Activated CD8-positive, alpha-beta T cell treated with anti-CD3 and anti-CD28 coated beads, Interleukin-2, amount 10 ng/mL, durations not matched to agents 7 days and 5 days (primary cell): ENCODE results near the gene CORT. TPM values are rescaled to one million over a fixed set of nuclear protein-coding genes. Genes with fewer than 3 reads are reported as not detected.

Experiments used
- ATAC-seq: fragments of 150-1000 bp; cut with Tn5 transposase; one replicate; pipeline ENCODE4 v1.10.0; 2021; ENCODE audit warnings: moderate library complexity
- CTCF ChIA-PET: fragments of 350-600 bp; sonication (Branson Sonifier 250); formaldehyde crosslinking; loops from one replicate; lab custom pipeline; 2021; ENCODE audit warnings: antibody characterized with exemption; lab: Charles Lee
- POLR2A ChIA-PET: fragments of 350-600 bp; sonication (Branson Sonifier 250); formaldehyde crosslinking; loops from one replicate; lab custom pipeline; 2021; ENCODE audit warnings: antibody characterized with exemption; lab: Charles Lee
- DNase-seq: peaks from one replicate; pipeline ENCODE4 v3.0.0-alpha.2; 2020
- H3K27ac Mint-ChIP-seq: one replicate; pipeline ENCODE4 v1.8.0; 2021; ENCODE audit warnings: mild to moderate bottlenecking, mixed read lengths
- H3K27me3 Mint-ChIP-seq: one replicate; pipeline ENCODE4 v1.8.0; 2021; ENCODE audit warnings: low read depth, mixed read lengths
- H3K36me3 Mint-ChIP-seq: one replicate; pipeline ENCODE4 v1.8.0; 2021; ENCODE audit warnings: low read depth, mixed read lengths
- H3K4me1 Mint-ChIP-seq: one replicate; pipeline ENCODE4 v1.8.0; 2021; ENCODE audit warnings: low read depth, mixed read lengths
- H3K4me3 Mint-ChIP-seq: one replicate; pipeline ENCODE4 v1.8.0; 2021; ENCODE audit warnings: mild to moderate bottlenecking, mixed read lengths
- H3K9me3 Mint-ChIP-seq: one replicate; pipeline ENCODE4 v1.8.0; 2022; ENCODE audit warnings: mixed read lengths; ENCODE audit not compliant: insufficient read depth
- total RNA-seq, 2 experiments: library from RNA; stranded (reverse); gene quantifications; one replicate each; pipeline ENCODE4 v1.2.3, GENCODE V29; 2021

Gene CORT
- total RNA-seq, 2 experiments from 2014 or later: 0.95 TPM; not detected in 1

DNA sequence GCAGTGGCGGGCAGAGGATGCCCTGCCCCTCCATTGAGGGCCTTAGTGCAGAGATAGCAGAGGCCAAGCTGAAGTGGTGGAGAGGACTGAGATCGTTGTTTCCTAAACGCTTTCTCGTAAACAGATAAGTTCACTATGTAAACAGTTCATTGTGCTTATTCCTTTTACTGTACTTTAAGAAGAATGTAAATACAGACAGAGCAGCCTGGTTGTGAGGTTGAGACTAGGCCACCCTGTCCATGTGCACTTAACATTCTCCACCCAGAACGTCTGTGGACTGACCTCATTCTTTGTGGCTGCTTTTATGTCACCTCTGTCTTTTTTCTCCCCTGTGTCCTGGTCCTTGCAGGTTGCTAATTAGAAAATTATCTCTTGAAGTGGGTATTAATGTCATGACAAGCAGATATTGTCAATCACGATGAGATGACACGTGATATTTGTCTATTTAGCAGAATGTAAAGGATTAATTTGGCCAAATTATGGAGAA is 11.1 kb upstream of the CORT start:
- Mint-ChIP-seq H3K27ac (no peak overlapping the region), H3K4me3 (no peak overlapping the region), H3K4me1 (peaks cover 2% of the 10 kb centered on the region), H3K27me3 (no peaks in the 10 kb centered on the region), H3K36me3 (peaks cover 1% of the 10 kb centered on the region), H3K9me3 (no peaks in the 10 kb centered on the region)
- ChIA-PET CTCF (interaction anchor here (7.2 kb wide), 1 partner anchor 56 kb away, joined by 50 read pairs; no protein-coding TSS in a partner anchor), POLR2A (no interaction called here)
- ATAC-seq (no peak), DNase-seq (no peak)

DNA sequence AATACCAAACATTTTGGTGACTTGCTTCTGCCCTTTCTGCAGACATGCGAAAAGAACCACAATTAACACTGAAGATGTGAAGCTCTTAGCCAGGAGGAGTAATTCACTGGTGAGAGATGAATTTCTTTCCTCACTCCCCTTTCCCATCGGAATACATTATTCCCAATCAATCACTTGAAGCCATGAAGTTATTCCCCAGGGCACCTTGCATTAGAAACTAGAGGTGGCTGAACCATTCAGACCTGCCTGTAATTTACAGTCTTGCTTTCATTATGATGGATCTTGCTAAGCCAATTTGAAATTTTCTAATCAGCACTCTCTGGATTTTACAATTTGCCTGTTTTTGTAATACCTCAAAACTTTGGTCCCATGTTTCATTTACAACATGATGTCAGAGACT is 9.5 kb upstream of the CORT start:
- H3K27me3 Mint-ChIP-seq: no peaks in the 10 kb centered on the region
- H3K36me3 Mint-ChIP-seq: peaks cover 1% of the 10 kb centered on the region
- no peaks in the 10 kb centered on the region for H3K9me3 Mint-ChIP-seq
- peaks cover 2% of the 10 kb centered on the region for H3K4me1 Mint-ChIP-seq
- ChIA-PET CTCF (no interaction called here), POLR2A (no interaction called here)
- H3K4me3 Mint-ChIP-seq: no peak overlapping the region
- no peak overlapping the region for H3K27ac Mint-ChIP-seq
- DNase-seq (no peak), ATAC-seq (no peak)

DNA sequence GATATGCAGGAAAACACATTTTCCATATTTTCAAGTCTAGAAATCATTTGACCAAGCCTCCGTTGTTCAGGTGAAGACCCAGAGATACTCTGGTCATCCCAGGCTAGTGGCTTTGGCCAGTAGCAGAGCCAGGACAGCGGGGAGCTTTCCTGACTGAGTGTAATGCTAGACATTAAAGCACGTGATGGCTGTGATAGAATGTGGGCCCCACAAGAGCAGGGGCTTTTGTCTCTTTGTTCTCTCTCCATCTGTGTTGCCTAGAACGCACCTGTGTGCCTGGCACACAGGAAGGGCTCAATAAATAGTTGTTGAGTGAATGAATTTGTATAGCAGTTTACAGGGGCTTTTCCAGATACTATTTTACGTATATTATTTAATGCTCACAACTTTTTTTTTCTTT is 9.0 kb upstream of the CORT start:
- H3K36me3 Mint-ChIP-seq: peaks cover 1% of the 10 kb centered on the region
- no peaks in the 10 kb centered on the region for H3K27me3 Mint-ChIP-seq
- ATAC-seq (no peak), DNase-seq (no peak)
- CTCF ChIA-PET: no interaction called here
- peaks cover 2% of the 10 kb centered on the region for H3K4me1 Mint-ChIP-seq
- H3K4me3 Mint-ChIP-seq: no peak overlapping the region
- POLR2A ChIA-PET: no interaction called here
- H3K27ac Mint-ChIP-seq: no peak overlapping the region
- no peaks in the 10 kb centered on the region for H3K9me3 Mint-ChIP-seq

DNA sequence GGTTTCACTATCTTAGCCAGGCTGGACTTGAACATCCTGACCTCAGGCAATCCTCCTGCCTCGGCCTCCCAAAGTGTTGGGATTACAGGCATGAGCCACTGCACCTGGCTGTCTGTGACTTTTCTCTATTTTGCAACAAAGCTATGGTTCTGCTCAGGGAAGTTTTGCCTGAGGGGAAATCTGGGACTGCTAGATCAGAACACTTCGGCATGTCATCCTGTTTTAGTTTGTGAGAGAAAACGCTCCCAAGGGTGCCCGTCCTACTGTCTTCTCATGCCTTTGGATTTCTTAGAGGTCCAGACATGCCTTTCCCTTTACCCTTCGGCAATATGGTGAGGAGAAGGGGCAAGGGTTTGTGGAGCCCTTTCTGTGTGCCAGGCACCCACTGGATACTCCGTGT is 5.6 kb upstream of the CORT start:
- ATAC-seq: no peak
- H3K9me3 Mint-ChIP-seq: no peaks in the 10 kb centered on the region
- no peak overlapping the region for H3K27ac Mint-ChIP-seq
- POLR2A ChIA-PET: interaction anchor here (0.6 kb wide), 1 partner anchor 749 kb away, joined by 3 read pairs; no protein-coding TSS in a partner anchor
- H3K36me3 Mint-ChIP-seq: peaks cover 1% of the 10 kb centered on the region
- H3K4me3 Mint-ChIP-seq: no peak overlapping the region
- no peak for DNase-seq
- H3K4me1 Mint-ChIP-seq: no peaks in the 10 kb centered on the region
- H3K27me3 Mint-ChIP-seq: no peaks in the 10 kb centered on the region
- CTCF ChIA-PET: interaction anchor here (1.2 kb wide), 1 partner anchor 13 kb away, joined by 3 read pairs; no protein-coding TSS in a partner anchor

DNA sequence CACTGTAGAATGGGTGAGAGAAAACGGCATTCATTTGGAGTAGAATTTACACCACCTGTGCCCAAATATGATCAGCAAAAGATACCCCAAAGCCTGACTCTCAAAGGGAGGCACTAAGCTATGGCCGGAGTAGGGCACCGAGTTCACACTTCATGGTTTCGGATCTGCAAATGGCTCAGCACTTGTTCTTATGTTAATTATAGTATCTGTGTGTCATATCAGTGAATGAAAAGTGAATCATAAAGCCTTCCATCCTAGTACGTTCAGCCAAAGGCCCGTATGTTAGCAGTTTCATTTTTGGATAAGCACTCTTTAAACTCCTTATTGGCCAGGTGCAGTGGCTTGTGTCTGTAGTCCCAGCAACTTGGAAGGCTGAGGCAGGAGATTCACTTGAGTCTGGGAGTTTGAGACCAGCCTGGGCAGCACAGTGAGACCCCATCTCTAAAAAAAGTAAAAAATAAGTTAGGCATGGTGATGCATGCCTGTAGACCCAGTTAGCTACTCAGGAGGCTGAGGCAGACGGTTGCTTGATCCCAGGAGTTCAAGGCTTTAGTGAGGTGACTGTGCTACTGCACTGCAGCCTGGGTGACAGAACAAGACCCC is 4.9 kb upstream of the CORT start:
- ChIA-PET CTCF (interaction anchor here (1.2 kb wide), 1 partner anchor 14 kb away, joined by 3 read pairs; no protein-coding TSS in a partner anchor), POLR2A (interaction anchor here (0.6 kb wide), 1 partner anchor 750 kb away, joined by 3 read pairs; no protein-coding TSS in a partner anchor)
- Mint-ChIP-seq H3K36me3 (peaks cover 1% of the 10 kb centered on the region), H3K27ac (no peak overlapping the region), H3K9me3 (no peaks in the 10 kb centered on the region), H3K4me1 (no peaks in the 10 kb centered on the region), H3K27me3 (no peaks in the 10 kb centered on the region), H3K4me3 (no peak overlapping the region)
- DNase-seq (no peak), ATAC-seq (no peak)

DNA sequence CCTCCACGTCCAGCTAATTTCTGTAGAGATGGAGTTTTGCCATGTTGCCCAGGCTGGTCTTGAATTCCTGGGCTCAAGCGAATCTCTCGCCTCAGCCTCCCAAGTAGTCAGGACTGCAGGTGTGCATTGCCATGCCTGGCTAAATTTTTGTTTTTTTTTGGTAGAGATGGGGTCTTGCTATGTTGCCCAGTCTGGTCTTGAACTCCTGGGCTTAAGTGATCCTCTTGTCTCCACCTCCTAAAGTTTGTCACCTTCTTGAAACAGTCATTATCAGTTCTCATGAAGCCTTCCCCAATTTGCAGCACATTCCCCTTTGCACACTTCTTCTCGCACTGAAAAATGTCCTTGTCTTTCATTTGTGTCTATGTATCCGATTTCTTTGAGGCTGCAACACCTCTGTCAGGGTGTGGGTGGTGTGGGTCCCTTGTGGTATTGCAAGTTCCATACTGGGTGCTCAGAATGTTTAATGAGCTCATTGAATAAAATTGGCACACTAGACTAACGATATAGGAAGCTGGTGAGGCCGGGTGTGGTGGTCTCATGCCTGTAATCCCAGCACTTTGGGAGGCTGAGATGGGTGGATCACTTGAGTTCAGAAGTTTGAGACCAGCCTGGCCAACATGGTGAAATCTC is 2.9 kb upstream of the CORT start:
- H3K36me3 Mint-ChIP-seq: no peaks in the 10 kb centered on the region
- POLR2A ChIA-PET: no interaction called here
- ATAC-seq: no peak
- H3K9me3 Mint-ChIP-seq: no peaks in the 10 kb centered on the region
- H3K4me3 Mint-ChIP-seq: no peak overlapping the region
- CTCF ChIA-PET: interaction anchor here (1.7 kb wide), 1 partner anchor 237 kb away, joined by 4 read pairs; the partner anchor contains the start of gene KIF1B
- no peak for DNase-seq
- no peak overlapping the region for H3K27ac Mint-ChIP-seq
- no peaks in the 10 kb centered on the region for H3K4me1 Mint-ChIP-seq
- no peaks in the 10 kb centered on the region for H3K27me3 Mint-ChIP-seq

DNA sequence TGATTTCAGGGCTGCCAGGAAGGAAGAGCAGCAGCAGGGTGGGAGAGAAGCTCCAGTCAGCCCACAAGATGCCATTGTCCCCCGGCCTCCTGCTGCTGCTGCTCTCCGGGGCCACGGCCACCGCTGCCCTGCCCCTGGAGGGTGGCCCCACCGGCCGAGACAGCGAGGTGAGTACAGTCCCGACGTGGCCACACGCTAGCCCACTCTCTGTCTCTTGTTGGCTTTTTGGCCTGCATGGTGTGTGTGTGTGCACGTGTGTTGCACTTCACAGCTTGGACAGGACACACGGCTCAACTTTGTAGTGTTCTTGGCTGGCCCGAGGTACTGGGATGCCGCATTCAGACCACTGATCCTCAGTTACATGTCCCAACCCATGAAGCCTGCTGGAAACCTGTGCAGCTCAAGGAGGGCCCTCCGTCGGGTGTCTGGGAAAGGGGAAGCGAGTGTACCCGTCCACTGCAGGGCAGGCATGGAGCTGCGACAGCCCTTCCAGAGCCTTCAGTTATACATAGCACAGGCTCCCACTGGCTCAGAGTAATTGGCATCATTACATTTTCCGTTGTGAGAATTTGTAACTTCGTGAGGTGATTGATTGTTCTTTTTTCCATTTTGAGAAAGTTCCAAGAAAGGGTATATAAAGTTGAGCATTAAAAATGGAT is 454 bp downstream of the CORT start:
- Mint-ChIP-seq H3K4me3 (no peak overlapping the region), H3K36me3 (peaks cover 7% of the 10 kb centered on the region), H3K27ac (no peak overlapping the region), H3K27me3 (no peaks in the 10 kb centered on the region), H3K9me3 (no peaks in the 10 kb centered on the region), H3K4me1 (no peaks in the 10 kb centered on the region)
- POLR2A ChIA-PET: no interaction called here
- DNase-seq (no peak), ATAC-seq (no peak)
- CTCF ChIA-PET: interaction anchor here (1.1 to 1.3 kb wide), 2 partner anchors 58 to 241 kb away, joined by 3 to 4 read pairs; no protein-coding TSS in a partner anchor

DNA sequence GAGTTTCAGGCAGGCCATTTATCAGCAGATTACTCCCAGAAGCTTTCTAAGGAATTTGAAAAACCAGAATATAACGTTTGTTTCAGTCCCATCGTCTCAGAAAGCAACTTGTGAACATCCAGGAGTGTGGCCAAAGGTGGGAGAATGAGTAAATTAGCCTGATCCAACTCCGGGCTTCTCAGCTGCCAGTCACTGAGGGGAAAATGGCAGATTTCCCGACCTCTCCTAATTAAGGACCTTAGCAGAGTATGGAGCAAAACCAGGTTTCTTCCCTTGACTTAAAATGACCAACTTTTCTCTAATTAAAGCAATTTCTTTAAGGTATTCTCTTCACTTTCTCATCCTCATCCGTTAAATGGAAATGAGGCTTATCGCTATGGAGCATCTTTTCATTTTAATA is 1.0 kb downstream of the CORT start:
- H3K27me3 Mint-ChIP-seq: no peaks in the 10 kb centered on the region
- H3K36me3 Mint-ChIP-seq: peaks cover 10% of the 10 kb centered on the region
- ATAC-seq (no peak), DNase-seq (no peak)
- no peaks in the 10 kb centered on the region for H3K9me3 Mint-ChIP-seq
- H3K27ac Mint-ChIP-seq: no peak overlapping the region
- ChIA-PET CTCF (interaction anchor here (1.3 to 1.9 kb wide), 2 partner anchors 44 to 242 kb away, joined by 4 to 11 read pairs; no protein-coding TSS in a partner anchor), POLR2A (no interaction called here)
- no peaks in the 10 kb centered on the region for H3K4me1 Mint-ChIP-seq
- H3K4me3 Mint-ChIP-seq: no peak overlapping the region

DNA sequence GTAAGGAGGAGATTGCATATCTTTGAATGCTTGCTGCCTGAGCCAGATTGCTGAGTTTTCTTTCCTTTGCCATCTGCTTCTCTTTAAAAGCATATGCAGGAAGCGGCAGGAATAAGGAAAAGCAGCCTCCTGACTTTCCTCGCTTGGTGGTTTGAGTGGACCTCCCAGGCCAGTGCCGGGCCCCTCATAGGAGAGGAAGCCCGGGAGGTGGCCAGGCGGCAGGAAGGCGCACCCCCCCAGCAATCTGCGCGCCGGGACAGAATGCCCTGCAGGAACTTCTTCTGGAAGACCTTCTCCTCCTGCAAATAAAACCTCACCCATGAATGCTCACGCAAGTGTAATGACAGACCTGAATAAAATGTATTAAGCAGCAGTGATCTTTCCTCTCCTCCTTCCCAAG is 1.5 kb downstream of the CORT start:
- DNase-seq (no peak), ATAC-seq (no peak)
- Mint-ChIP-seq H3K9me3 (no peaks in the 10 kb centered on the region), H3K4me3 (no peak overlapping the region), H3K4me1 (no peaks in the 10 kb centered on the region), H3K27ac (no peak overlapping the region), H3K36me3 (peaks cover 14% of the 10 kb centered on the region), H3K27me3 (no peaks in the 10 kb centered on the region)
- ChIA-PET POLR2A (no interaction called here), CTCF (interaction anchor here (1.9 kb wide), 1 partner anchor 43 kb away, joined by 11 read pairs; no protein-coding TSS in a partner anchor)

DNA sequence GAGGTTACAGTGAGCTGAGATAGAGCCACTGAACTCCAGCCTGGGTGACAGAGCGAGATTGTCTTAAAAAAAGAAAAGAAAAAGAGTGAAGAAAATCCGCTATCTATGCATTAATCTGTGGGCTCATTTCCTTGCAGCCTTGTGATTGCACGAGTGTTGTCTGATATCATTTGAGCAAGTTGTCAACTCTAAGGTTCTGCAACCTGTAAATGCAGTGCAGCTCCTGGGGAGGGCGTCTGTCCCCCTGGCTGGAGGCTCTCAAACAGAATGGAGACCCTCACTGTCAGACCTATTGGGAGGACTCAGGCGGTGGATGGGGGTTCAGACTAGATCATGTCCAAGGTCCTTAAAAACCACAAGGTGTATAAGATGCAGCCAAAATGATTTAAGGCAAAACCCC is 6.2 kb downstream of the CORT start:
- DNase-seq: no peak
- ChIA-PET CTCF (interaction anchor here (1.5 kb wide), 1 partner anchor 39 kb away, joined by 10 read pairs; no protein-coding TSS in a partner anchor), POLR2A (no interaction called here)
- Mint-ChIP-seq H3K36me3 (peaks cover 30% of the 10 kb centered on the region), H3K27ac (no peak overlapping the region), H3K9me3 (no peaks in the 10 kb centered on the region), H3K27me3 (no peaks in the 10 kb centered on the region), H3K4me3 (no peak overlapping the region), H3K4me1 (peaks cover 12% of the 10 kb centered on the region)
- ATAC-seq: no peak

DNA sequence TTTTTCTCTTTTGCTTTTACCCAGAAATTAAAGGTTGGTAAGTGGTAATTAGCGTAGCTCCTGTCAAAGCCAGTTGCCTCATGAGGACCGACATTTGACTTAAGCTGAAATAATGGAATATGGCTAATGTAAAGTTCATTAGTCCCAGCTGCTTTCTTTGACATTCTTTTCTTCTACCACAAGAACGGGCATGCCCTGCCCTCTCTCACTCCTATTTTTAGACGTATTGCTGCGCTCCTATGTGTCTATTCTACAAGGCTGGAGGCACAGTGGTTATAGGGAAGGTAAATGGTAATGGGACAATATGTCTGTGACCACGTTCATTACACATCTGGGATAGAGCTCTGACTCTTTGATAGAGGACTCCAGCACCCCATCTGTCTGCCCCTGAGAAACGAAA is 6.8 kb downstream of the CORT start:
- ATAC-seq (no peak), DNase-seq (no peak)
- H3K36me3 Mint-ChIP-seq: peaks cover 35% of the 10 kb centered on the region
- peaks cover 12% of the 10 kb centered on the region for H3K4me1 Mint-ChIP-seq
- no peaks in the 10 kb centered on the region for H3K27me3 Mint-ChIP-seq
- POLR2A ChIA-PET: no interaction called here
- CTCF ChIA-PET: interaction anchor here (0.5 to 1.5 kb wide), 2 partner anchors 38 to 1277 kb away, joined by 3 to 10 read pairs; no protein-coding TSS in a partner anchor
- H3K9me3 Mint-ChIP-seq: no peaks in the 10 kb centered on the region
- no peak overlapping the region for H3K4me3 Mint-ChIP-seq
- H3K27ac Mint-ChIP-seq: no peak overlapping the region
